ENCODE measurements around the gene TTC38. TPM values are rescaled to one million over a fixed set of nuclear protein-coding genes. Genes with fewer than 3 reads are reported as not detected.
"Not testable (repeated sequence)": the region's sequence is repeated elsewhere in the genome, so short reads cannot be mapped to it uniquely, and the experiment has no call there.

Gene TTC38
- total RNA-seq, 1 donor from 2014 or later = 9.8 TPM

DNA sequence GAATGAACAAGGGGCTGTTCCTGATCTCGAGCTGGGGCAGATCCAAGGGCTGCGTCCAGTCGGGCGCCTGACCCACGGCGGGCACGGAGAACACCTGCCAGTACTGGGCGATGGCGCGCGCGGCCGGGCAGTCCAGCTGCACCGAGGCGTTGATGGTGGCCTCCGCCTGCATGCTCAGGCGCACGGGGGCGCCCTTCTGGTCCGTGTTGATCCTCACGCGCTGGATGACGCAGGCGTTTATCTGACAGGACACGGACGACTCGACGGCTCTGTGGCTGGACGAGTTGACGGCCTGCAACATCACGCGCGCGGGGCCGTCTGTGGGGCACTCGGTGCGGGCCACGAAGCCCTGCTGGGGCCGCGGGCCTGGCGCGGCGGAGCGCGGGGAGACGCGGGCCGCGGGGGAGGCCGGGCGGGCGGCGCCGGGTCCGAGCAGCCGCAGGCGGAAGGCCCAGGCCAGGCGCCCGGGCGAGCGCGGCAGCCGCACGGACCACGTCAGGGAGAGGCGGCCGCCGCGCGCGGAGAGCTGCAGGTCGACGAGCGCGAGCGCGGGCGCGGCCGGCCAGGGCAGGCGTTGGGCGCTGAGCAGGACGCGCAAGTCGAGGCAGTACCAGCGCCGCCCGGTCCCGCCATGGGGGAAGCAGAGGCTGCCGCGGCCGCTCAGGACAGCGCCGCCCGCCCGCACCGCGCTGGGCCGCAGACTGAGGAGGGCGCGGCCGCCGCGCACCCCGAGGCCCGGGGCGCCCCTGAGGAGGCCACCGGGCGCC lies 5.2 kb upstream of the TTC38 start:
- ATAC-seq (ENCODE audit: low read depth) = peak; percentile 57
- H3K27ac Mint-ChIP-seq = no peak overlapping the region
- CTCF ChIA-PET = no interaction called here
- peaks cover 58% of the 10 kb centered on the region for H3K27me3 Mint-ChIP-seq
- DNase-seq = no peak
- POLR2A ChIA-PET = no interaction called here
- H3K4me3 Mint-ChIP-seq = peak overlapping the region; percentile 7
- TF ChIP-seq, protein P1, sequence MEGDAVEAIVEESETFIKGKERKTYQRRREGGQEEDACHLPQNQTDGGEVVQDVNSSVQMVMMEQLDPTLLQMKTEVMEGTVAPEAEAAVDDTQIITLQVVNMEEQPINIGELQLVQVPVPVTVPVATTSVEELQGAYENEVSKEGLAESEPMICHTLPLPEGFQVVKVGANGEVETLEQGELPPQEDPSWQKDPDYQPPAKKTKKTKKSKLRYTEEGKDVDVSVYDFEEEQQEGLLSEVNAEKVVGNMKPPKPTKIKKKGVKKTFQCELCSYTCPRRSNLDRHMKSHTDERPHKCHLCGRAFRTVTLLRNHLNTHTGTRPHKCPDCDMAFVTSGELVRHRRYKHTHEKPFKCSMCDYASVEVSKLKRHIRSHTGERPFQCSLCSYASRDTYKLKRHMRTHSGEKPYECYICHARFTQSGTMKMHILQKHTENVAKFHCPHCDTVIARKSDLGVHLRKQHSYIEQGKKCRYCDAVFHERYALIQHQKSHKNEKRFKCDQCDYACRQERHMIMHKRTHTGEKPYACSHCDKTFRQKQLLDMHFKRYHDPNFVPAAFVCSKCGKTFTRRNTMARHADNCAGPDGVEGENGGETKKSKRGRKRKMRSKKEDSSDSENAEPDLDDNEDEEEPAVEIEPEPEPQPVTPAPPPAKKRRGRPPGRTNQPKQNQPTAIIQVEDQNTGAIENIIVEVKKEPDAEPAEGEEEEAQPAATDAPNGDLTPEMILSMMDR (IDR thresholded peaks at IDR 0.05) = no peak
- peaks cover 13% of the 10 kb centered on the region for H3K4me1 Mint-ChIP-seq
- intact Hi-C loops (cut with micrococcal nuclease) = no loop called here
- no peaks in the 10 kb centered on the region for H3K36me3 Mint-ChIP-seq (ENCODE audit: low read depth)
- no peaks in the 10 kb centered on the region for H3K9me3 Mint-ChIP-seq

DNA sequence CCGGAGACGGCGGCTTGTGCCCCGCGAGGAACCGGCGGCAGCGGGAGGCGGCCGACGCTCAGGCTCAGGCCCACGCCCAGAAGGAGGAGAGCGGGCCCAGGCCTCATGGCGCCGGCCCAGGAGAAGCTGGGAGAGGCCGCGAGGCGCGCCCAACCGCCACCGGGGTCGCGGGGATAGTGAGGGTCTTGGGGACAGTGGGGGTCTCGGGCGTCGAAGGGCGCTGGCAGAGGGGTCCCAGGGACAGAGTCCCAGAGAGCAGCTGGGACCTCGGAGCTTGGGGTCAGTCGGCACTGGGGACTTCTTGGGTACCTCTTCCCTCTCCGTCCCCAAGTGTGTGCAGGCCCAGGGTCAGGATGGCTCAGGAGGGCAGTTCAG lies 4.6 kb upstream of the TTC38 start, which contains the start of gene PKDREJ:
Gene PKDREJ (minus strand): TSS at position 128 of the 375 bp plus-strand sequence. CDS start 21 bp downstream, at position 107.
- no peaks in the 10 kb centered on the region for H3K36me3 Mint-ChIP-seq (ENCODE audit: low read depth)
- H3K4me3 Mint-ChIP-seq = peak within 1 kb of the TSS; percentile 41
- CTCF ChIA-PET = no interaction called here
- DNase-seq (no peak), ATAC-seq (ENCODE audit: low read depth) (no peak)
- POLR2A ChIA-PET = no interaction called here
- peaks cover 14% of the 10 kb centered on the region for H3K4me1 Mint-ChIP-seq
- no peaks in the 10 kb centered on the region for H3K9me3 Mint-ChIP-seq
- peaks cover 55% of the 10 kb centered on the region for H3K27me3 Mint-ChIP-seq
- H3K27ac Mint-ChIP-seq = no peak within 1 kb of the TSS
- intact Hi-C loops (cut with micrococcal nuclease) = no loop called here
- TF ChIP-seq, protein P1 (IDR thresholded peaks at IDR 0.05) = no peak

DNA sequence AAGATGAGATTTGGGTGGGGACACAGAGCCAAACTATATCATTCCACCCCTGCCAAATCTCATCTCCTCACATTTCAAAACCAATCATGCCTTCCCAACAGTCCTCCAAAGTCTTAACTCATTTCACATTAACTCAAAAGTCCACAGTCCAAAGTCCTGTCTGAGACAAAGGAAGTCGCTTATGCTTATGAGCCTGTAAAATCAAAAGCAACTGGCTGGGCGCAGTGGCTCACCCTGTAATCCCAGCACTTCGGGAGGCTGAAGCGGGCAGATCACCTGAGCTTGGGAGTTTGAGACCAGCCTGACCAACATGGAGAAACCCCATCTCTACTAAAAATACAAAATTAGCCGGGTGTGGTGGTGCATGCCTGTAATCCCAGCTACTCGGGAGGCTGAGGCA lies 3.3 kb upstream of the TTC38 start:
- POLR2A ChIA-PET; H3K9me3 Mint-ChIP-seq; H3K36me3 Mint-ChIP-seq (ENCODE audit: low read depth); H3K4me3 Mint-ChIP-seq; H3K27ac Mint-ChIP-seq; intact Hi-C loops (cut with micrococcal nuclease); ATAC-seq (ENCODE audit: low read depth); CTCF ChIA-PET; DNase-seq: not testable (repeated sequence)
- peaks cover 47% of the 10 kb centered on the region for H3K27me3 Mint-ChIP-seq
- peaks cover 16% of the 10 kb centered on the region for H3K4me1 Mint-ChIP-seq

DNA sequence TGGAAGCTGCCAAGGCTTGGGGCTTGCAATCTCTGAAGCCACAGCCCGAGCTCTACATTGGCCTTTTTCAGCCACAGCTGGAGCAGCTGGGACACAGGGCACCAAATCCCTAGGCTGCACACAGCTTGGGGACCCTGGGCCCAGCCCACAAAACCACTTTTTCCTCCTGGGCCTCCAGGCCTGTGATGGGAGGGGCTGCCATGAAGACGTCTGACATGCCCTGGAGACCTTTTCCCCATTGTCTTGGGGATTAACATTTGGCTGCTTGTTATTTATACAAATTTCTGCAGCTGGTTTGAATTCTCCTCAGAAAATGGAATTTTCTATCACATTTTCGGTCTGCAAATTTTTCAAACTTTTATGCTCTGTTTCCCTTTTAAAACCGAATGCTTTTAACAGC lies 2.2 kb upstream of the TTC38 start:
- H3K36me3 Mint-ChIP-seq (ENCODE audit: low read depth); DNase-seq; H3K9me3 Mint-ChIP-seq; CTCF ChIA-PET; H3K4me3 Mint-ChIP-seq; H3K27ac Mint-ChIP-seq; ATAC-seq (ENCODE audit: low read depth); intact Hi-C loops (cut with micrococcal nuclease); POLR2A ChIA-PET: not testable (repeated sequence)
- H3K4me1 Mint-ChIP-seq = peaks cover 16% of the 10 kb centered on the region
- peaks cover 37% of the 10 kb centered on the region for H3K27me3 Mint-ChIP-seq

DNA sequence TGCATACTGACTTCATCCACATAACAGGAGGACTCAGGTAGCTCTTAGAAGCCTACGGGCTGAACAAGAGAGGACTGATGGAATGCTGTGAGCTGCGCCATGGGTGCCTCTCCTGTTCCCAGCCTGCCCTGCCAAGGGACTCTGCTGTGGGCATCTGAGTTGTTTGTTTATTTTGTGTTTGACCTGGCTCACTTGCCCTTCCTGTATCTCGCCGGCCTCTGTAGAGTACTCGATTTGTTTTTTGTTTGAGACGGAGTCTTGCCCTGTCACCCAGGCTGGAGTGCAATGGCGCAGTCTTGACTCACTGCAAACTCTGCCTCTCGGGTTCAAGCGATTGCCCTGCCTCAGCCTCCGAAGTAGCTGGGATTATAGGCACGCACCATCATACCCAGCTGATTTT lies 1.8 kb downstream of the TTC38 start:
- DNase-seq (no peak), ATAC-seq (ENCODE audit: low read depth) (no peak)
- H3K27me3 Mint-ChIP-seq = peaks cover 5% of the 10 kb centered on the region
- no peak overlapping the region for H3K27ac Mint-ChIP-seq
- ChIA-PET POLR2A (interaction anchor here (0.9 kb wide), 1 partner anchor 27 kb away, joined by 3 read pairs; the partner anchor contains the start of gene GTSE1), CTCF (no interaction called here)
- H3K4me1 Mint-ChIP-seq = peaks cover 9% of the 10 kb centered on the region
- H3K36me3 Mint-ChIP-seq (ENCODE audit: low read depth) = peaks cover 1% of the 10 kb centered on the region
- no peaks in the 10 kb centered on the region for H3K9me3 Mint-ChIP-seq
- TF ChIP-seq, protein P1 (IDR thresholded peaks at IDR 0.05) = no peak
- H3K4me3 Mint-ChIP-seq = peak overlapping the region; percentile 64
- intact Hi-C loops (cut with micrococcal nuclease) = no loop called here

DNA sequence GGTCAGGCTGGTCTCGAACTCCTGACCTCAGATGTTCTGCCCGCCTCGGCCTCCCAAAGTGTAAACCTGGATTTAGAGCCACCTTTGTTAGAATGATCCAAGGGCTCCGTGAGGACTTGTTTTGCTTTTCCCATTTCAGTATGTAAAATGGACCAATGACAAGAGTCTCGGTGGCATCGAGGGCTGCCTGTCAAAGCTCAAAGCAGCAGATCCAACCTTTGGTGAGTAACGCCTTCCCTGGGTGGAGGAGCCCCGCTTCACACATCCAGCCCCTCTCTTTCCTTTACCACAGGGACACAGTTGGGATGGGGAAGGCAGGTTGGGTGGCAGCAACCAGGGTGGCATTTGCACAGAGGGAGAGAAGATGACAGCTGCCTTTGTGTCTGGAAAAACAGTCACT lies 4.4 kb downstream of the TTC38 start:
- H3K27ac Mint-ChIP-seq = no peak overlapping the region
- ChIA-PET CTCF (interaction anchor here (1.0 kb wide), 1 partner anchor 150 kb away, joined by 3 read pairs; no protein-coding TSS in a partner anchor), POLR2A (no interaction called here)
- peaks cover 7% of the 10 kb centered on the region for H3K4me1 Mint-ChIP-seq
- no peaks in the 10 kb centered on the region for H3K27me3 Mint-ChIP-seq
- intact Hi-C loops (cut with micrococcal nuclease) = no loop called here
- H3K9me3 Mint-ChIP-seq = no peaks in the 10 kb centered on the region
- H3K4me3 Mint-ChIP-seq = no peak overlapping the region
- DNase-seq = no peak
- H3K36me3 Mint-ChIP-seq (ENCODE audit: low read depth) = peaks cover 14% of the 10 kb centered on the region
- TF ChIP-seq, protein P1 (IDR thresholded peaks at IDR 0.05) = no peak
- ATAC-seq (ENCODE audit: low read depth) = no peak

Measured in activated B cell treated with CpG ODN at 0.5 μM for 24 hours (primary cell).